Lower lobe of right lung (tissue), 2 donors: ENCODE measurements around the gene PRTFDC1. TPM values are rescaled to one million over a fixed set of nuclear protein-coding genes. Genes with fewer than 3 reads are reported as not detected.
A peak's percentile ranks its signal among the peaks of the same experiment; 100 is the strongest.
"Not testable (repeated sequence)": the region's sequence is repeated elsewhere in the genome, so short reads cannot be mapped to it uniquely, and the experiment has no call there.

Source experiments
- ATAC-seq, 2 donors: fragments of 200-7000 bp; cut with Tn5 transposase; one replicate each; pipeline ENCODE4 v1.9.1; 2020 to 2022; ENCODE audit warnings: mild to moderate bottlenecking in 2 of 2, moderate library complexity in 2 of 2
- DNase-seq: peaks from one replicate; pipeline ENCODE4 v3.0.0-alpha.2; 2020
- H3K27ac ChIP-seq: fragments of 200-600 bp; one replicate; pipeline ENCODE4 v1.8.0; 2022
- H3K27me3 ChIP-seq: fragments of 200-600 bp; one replicate; pipeline ENCODE4 v1.8.0; 2022; ENCODE audit warnings: low read depth
- H3K36me3 ChIP-seq: fragments of 200-600 bp; one replicate; pipeline ENCODE4 v1.8.0; 2022; ENCODE audit warnings: mild to moderate bottlenecking
- H3K4me1 ChIP-seq: fragments of 200-600 bp; one replicate; pipeline ENCODE4 v1.8.0; 2022
- H3K4me3 ChIP-seq: fragments of 200-600 bp; one replicate; pipeline ENCODE4 v1.8.0; 2022; ENCODE audit warnings: mild to moderate bottlenecking
- H3K9me3 ChIP-seq: fragments of 200-600 bp; one replicate; pipeline ENCODE4 v1.8.0; 2022
- intact Hi-C: fragments of 100-400 bp; cut with DNase I; formaldehyde crosslinking; loops from one replicate; pipeline ENCODE4 v1.11.0; 2022
- total RNA-seq: library from RNA; stranded (reverse); fragmentation: NEBNext Ultra II Directional; extraction: Animal tissue kit (Norgen Biotek cat#: 25700); gene quantifications from one replicate; pipeline ENCODE4 v1.2.1, GENCODE V29; 2021
- TF ChIP-seq, protein P1 (sequence below): fragments of 200-600 bp; IDR thresholded peaks from one replicate; pipeline ENCODE4 v1.8.0; 2022; ENCODE audit warnings: antibody characterized with exemption, mild to moderate bottlenecking
- donor health status: DM: no; HTN: yes; CAD: no; lungs with severe emphysema.

Gene PRTFDC1
- total RNA-seq, 1 donor from 2014 or later: 3.8 TPM

DNA sequence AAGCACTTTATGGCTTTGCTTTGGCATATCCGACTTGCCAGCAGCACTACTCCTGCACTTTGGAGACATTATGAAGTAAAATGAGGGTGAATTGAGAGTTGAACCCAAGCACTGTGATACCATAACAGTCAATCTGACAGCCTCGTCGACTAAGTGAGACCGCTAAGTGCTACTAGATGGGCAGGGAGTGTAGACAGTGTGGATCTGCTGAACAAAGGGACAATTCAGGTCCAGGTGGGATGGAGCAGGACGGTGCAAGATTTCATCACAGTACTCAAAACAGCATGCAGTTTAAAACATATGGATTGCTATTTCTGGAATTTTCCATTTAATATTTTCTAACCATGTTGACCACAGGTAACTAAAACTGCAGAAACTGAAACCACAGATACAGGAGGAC lies 20.8 kb upstream of the PRTFDC1 start:
- H3K36me3 ChIP-seq: no peaks in the 10 kb centered on the region
- intact Hi-C loops: no loop called here
- H3K4me1 ChIP-seq: no peaks in the 10 kb centered on the region
- H3K9me3 ChIP-seq: no peaks in the 10 kb centered on the region
- TF ChIP-seq, protein P1, sequence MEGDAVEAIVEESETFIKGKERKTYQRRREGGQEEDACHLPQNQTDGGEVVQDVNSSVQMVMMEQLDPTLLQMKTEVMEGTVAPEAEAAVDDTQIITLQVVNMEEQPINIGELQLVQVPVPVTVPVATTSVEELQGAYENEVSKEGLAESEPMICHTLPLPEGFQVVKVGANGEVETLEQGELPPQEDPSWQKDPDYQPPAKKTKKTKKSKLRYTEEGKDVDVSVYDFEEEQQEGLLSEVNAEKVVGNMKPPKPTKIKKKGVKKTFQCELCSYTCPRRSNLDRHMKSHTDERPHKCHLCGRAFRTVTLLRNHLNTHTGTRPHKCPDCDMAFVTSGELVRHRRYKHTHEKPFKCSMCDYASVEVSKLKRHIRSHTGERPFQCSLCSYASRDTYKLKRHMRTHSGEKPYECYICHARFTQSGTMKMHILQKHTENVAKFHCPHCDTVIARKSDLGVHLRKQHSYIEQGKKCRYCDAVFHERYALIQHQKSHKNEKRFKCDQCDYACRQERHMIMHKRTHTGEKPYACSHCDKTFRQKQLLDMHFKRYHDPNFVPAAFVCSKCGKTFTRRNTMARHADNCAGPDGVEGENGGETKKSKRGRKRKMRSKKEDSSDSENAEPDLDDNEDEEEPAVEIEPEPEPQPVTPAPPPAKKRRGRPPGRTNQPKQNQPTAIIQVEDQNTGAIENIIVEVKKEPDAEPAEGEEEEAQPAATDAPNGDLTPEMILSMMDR: no peak
- no peaks in the 10 kb centered on the region for H3K27me3 ChIP-seq
- no peak for ATAC-seq
- DNase-seq: no peak
- H3K4me3 ChIP-seq: no peak overlapping the region
- H3K27ac ChIP-seq: no peak overlapping the region

DNA sequence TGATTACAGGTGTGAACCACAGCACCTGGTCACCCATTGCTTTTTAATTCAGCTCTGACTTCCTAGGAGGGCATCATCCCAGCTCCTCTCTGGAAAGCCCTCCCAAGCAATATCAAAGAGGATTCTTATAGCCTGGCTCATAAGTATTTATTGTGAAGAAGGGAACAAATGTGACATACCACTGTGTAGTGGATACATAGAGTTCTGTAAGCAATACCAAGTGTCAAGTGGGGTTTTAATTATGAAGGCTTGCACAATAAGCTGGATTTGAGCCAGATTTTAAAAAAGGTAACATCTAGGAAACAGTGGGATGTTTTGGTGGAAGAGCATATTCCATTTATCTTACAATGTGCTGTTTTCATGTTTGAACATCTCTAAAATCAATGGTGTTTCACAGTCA lies 19.0 kb upstream of the PRTFDC1 start:
- no peaks in the 10 kb centered on the region for H3K9me3 ChIP-seq
- no peaks in the 10 kb centered on the region for H3K4me1 ChIP-seq
- H3K27ac ChIP-seq: no peak overlapping the region
- H3K27me3 ChIP-seq: no peaks in the 10 kb centered on the region
- H3K4me3 ChIP-seq: no peak overlapping the region
- DNase-seq (no peak), ATAC-seq (peak in 1 of 2 donors; percentile 46)
- intact Hi-C loops: no loop called here
- H3K36me3 ChIP-seq: no peaks in the 10 kb centered on the region
- TF ChIP-seq, protein P1: no peak

DNA sequence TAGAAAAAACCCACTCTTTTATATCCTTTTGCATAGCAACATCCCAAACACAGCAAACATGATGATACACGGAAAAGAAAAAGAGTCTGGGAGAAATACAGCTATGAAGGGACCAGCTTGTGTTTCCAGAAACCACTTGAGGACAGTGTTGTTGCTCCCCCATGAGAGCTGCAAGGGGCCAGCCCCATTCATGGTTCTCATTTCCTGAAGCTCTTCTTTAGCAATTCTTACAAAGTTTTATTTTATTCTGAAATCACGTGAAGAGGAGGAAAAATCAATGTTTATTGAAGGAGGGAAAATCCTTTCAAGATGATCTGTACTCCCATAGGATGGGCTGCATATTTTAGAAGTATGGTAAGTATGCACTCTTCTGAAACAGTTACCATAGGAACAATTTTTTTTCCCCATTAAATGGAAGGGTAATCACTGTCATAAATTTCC lies 17.5 kb upstream of the PRTFDC1 start:
- Histone ChIP-seq H3K27ac (no peak overlapping the region), H3K4me1 (no peaks in the 10 kb centered on the region), H3K36me3 (no peaks in the 10 kb centered on the region), H3K9me3 (no peaks in the 10 kb centered on the region), H3K27me3 (no peaks in the 10 kb centered on the region), H3K4me3 (no peak overlapping the region)
- no peak for ATAC-seq
- intact Hi-C loops: no loop called here
- no peak for DNase-seq
- TF ChIP-seq, protein P1: no peak

DNA sequence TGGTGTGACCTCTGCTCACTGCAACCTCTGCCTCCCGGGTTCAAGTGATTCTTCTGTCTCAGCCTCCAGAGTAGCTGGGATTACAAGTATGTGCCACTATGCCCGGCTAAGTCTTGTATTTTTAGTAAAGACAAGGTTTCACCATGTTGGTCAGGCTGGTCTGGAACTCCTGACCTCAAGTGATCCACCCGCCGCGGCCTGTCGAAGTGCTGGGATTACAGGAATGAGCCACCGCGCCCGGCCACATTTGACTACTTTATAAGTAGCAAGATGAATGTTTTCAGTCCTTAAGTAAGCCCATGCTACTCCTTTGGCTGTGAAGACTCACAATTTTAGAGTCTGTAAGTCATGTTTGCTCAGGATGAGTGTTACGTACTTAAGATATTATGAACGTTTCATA lies 16.5 kb upstream of the PRTFDC1 start:
- H3K4me3 ChIP-seq, H3K27ac ChIP-seq, H3K36me3 ChIP-seq, H3K27me3 ChIP-seq, DNase-seq, H3K9me3 ChIP-seq, ATAC-seq, intact Hi-C loops, H3K4me1 ChIP-seq: not testable (repeated sequence)

DNA sequence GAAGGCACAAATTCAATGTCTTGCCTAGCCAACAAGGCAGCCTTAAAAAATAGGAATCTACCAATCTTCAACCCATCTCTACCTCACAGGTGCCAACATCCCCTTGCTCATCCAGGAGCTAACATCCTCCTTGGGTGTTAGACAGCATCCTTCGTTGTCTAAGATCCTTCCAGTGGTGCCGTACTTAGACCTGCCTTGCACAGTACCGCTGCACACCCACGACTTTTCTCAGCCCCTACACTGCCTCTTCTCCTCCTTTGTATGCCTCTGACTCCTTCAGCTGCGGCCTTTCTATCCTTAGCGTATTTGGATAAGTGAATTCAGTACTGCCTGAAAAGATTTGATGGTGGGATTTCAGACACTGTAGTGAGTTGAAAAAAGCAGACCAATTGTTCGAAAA lies 15.9 kb upstream of the PRTFDC1 start:
- DNase-seq: no peak

DNA sequence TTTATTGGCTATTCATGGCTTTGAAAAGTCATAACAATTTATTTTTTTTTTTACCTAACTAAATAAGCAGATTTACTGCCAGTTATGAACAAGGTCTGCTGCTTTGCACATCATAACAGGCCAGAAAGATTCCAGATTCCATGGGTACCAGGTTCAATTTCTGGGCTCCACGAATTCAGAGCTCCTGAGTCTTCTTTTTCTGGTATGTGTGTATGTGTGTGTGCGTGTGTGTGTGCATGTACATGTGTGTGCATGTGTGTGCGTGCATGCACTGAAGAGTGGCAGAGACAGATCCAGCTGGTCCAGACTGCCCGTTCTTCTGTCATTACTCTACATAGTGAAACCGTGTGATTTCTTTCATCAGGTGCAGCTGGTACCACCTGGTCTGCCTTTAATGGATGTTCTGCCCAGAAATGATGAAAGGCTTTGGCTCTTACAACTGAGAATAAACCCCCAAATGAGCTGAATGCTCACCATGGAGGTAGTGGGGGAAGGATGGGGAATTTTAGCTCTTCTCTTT lies 14.6 kb upstream of the PRTFDC1 start:
- intact Hi-C loops: no loop called here
- Histone ChIP-seq H3K4me3 (no peak overlapping the region), H3K27ac (no peak overlapping the region), H3K4me1 (no peaks in the 10 kb centered on the region), H3K9me3 (no peaks in the 10 kb centered on the region), H3K27me3 (no peaks in the 10 kb centered on the region), H3K36me3 (no peaks in the 10 kb centered on the region)
- TF ChIP-seq, protein P1: no peak
- DNase-seq: no peak
- no peak for ATAC-seq

More for the DNA sequence above, 15.9 kb upstream of the PRTFDC1 start:
- no peaks in the 10 kb centered on the region for H3K27me3 ChIP-seq
- no peaks in the 10 kb centered on the region for H3K36me3 ChIP-seq
- no peaks in the 10 kb centered on the region for H3K4me1 ChIP-seq
- no peak overlapping the region for H3K4me3 ChIP-seq
- no peak overlapping the region for H3K27ac ChIP-seq
- TF ChIP-seq, protein P1: no peak
- intact Hi-C loops: no loop called here
- ATAC-seq: no peak
- H3K9me3 ChIP-seq: no peaks in the 10 kb centered on the region
